Left cardiac atrium (tissue), 4 donors: Measurements from ENCODE around the gene CACNA2D1. TPM values are rescaled to one million over a fixed set of nuclear protein-coding genes. Genes with fewer than 3 reads are reported as not detected.
A peak's percentile ranks its signal among the peaks of the same experiment; 100 is the strongest.

Experiments used
- ATAC-seq, 2 donors: fragments of 200-7000 bp; cut with Tn5 transposase; one replicate each; pipeline ENCODE4 v1.9.1; 2020; ENCODE audit warnings: mild to moderate bottlenecking in 2 of 2, moderate library complexity in 2 of 2
- DNase-seq: peaks from one replicate; pipeline ENCODE4 v3.0.0-alpha.2; 2020
- intact Hi-C, 2 donors: fragments of 100-400 bp; cut with DNase I; formaldehyde crosslinking; loops; one replicate each; pipeline versions ENCODE4 v1.14.1 to v1.15.1; 2022 to 2023
- total RNA-seq, 2 donors: library from RNA; stranded (reverse); fragmentation: NEBNext Ultra II Directional; extraction: Animal tissue kit (Norgen Biotek cat#: 25700); gene quantifications; one replicate each; pipeline ENCODE4 v1.2.1, GENCODE V29; 2021
- donor health status: DM: no; HTN: yes; CAD: no.
- donor health status: DM: no; HTN: yes; CAD: no; lungs with severe emphysema.
- donor health status: DM: yes; HTN: yes; CAD: no.
- donor health status: Dilated cardiomyopathy.

The CACNA2D1 gene
- total RNA-seq, 2 donors from 2014 or later, result 29.5 to 39.8 TPM

DNA sequence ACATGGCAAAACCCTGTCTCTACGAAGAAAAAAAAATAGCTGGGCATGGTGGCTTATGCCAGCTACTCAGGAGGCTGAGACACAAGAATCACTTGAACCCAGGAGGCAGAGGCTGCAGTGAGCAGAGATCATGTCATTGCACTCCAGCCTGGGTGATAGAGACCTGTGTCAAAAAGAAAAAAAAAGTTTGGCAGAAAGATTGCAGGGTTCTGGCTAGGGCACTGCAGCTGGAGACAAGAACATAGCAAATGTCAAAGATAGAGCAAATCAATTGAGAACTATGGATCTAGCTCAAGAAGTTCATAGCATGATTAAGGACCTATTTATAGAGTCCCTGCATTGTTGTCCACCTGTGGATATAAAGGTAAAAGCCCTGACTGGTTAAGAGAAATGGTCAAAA, 79.5 kb downstream of the CACNA2D1 start:
- DNase-seq, result no peak
- intact Hi-C loops, result no loop called here
- no peak for ATAC-seq

DNA sequence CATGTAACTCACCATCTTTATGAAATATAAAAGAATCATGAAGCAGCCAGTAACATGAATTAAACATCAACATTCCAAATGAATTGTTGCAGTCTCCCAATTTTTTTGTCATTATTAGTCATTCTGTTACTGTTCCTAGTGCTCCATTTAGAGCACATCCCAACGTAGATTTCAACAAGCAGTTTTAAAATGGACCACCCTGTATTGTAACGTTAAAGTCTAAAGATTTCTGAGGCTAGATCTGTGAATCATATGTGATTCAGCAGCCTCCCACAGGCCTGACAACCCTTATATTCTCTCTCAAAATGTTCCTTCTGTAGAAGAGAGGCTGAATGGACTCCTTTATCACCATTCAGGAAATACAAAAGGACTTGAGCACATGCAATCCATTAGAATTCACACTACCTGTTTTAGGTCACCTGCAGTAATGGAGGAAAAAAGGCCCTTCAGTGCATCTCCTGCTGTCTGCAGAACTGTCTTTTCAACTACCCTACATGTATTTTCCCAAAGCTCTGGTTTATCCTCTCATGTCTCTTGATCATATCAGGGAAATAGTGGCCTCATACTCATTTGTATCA, 81.4 kb downstream of the CACNA2D1 start:
- DNase-seq (no peak), ATAC-seq (peak in 1 of 2 donors; percentile 43)
- intact Hi-C loops, result no loop called here

DNA sequence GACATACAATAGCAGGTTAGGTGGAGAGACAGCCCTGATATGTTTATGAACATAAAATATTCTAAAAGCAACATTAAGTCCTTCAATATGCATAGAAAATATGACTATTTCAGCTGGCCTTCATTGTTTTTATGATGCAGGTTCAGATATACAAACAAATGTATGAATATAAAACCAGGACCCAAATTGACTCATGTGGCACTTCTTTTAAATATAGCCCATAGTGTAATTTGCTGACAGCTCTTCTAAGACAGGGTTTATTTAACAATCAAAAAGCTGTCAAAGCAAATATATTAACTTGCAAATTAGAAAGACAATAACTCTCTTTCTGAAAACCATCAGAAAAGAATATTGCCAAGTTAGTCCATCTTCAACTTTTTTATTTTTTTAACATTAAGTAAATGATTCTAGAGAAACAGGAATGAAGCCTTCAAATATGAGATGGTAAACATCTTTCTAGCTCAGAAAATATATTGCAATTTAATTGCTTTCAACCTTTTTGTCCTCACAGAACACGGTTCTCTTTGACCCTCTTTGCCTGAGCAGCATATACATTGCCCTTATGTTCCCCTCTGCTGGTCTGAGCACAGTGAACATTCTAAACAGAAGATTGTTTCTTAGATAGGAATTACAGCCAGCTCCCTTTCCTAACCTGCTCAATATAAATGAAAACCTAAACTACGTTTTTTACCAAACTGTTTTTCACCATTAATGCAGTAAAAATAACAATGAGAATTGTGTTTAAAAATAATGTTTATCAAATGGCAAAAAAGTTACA, 82.8 kb downstream of the CACNA2D1 start:
- ATAC-seq (no peak), DNase-seq (no peak)
- intact Hi-C loops, result no loop called here

DNA sequence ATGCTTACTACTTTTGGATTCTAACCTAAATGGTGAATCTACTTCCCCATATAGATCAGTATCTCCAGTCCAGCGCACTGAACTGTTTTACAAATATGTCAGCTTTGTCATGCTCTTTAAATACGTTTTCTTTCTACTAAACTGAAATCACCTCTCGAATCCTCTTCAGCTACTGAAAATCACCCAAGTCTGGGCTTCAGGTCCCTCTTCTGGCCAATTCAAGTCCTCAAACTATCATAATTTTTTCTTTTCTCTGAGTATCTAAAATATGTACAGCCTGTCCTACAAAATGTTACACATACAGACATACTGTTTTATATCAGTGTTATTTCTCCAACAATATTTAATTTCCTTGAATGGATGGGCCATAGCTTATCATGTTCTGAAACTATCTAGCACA, 84.2 kb downstream of the CACNA2D1 start:
- no peak for ATAC-seq

DNA sequence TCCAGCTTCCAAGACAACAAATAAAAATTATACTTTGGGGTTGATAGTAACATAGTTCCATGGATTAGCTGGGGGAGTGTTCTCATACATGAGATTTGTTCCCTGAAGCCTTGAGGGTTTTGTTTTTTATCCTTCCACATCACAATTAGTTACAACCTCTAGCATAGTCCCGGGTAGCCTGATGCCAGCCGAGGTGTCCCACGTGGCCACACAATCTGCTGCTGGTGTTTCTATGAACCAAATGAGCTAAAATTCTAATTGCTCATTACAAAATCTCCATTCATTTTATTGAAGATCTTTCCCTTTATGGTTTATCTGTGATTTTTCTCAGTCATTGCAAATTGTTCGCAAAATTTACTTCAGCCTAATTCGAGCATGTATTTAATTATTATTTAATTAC, 84.7 kb downstream of the CACNA2D1 start:
- intact Hi-C loops, result no loop called here
- DNase-seq, result no peak
- ATAC-seq, result no peak

More for the DNA sequence above, 84.2 kb downstream of the CACNA2D1 start:
- intact Hi-C loops, result no loop called here
- DNase-seq, result no peak

DNA sequence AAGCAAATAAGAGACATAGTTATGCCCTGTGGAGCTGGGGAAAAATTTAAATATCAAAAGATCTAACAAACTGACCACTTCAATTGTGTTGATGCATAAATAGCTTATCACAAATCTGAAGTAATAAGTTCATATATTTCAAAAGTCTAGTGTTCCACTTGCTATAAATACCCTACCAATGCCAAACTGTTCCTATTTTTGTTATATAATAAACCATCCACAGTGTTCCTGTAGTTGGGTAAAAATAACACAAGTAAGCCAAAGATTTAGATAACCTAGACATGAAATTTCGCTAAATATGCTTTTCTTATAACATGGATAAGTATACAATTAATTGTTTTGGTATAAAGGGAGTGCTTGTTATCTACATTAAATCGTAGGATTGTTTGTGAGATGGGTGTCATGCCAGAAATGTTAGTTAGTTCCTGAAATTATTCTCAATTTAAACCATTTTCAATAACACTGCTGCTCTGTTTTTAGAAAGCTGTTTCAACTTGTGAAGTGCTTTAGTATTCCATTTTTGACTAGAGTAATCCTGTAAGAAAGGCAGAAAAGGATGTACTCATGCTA, 85.5 kb downstream of the CACNA2D1 start:
- ATAC-seq (no peak), DNase-seq (no peak)
- intact Hi-C loops, result no loop called here

DNA sequence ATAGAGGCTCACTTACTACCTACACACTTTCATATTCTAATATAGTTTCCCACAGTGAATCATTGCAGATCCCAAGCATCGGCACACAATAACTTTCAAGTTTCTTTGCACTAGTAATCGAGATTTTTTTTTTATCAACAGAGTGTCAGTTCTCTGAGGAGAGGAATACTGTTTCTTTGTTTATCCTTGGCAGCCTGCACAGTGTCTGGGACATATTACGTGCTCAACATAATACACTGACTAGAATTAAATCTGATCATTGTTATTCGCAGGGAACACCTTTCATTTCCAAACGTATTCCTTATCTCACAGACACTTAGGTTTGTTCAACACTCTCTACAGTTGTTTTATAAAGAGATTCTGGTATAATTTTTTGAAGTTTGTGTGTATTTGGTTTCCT, 95.3 kb downstream of the CACNA2D1 start:
- ATAC-seq (peak; percentile 23 to 27), DNase-seq (no peak)
- intact Hi-C loops, result no loop called here

DNA sequence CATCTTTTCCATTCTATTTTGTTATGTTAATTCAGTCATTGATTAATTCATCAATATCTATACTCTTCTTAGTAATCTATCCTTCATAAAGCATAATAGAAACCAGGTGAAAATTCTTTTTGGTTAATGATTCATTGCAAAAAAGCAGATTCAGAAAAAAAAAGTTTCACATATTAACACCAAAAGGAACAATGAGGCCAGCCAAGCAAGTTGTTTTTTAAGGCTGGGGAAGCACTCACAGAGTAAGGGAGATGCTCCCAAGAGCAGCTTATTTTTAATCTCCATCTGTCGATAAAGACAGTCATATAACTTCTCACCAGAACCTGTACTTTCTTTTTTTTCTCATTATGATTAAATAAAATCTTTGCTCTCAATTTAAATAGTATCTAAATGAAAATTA, 95.8 kb downstream of the CACNA2D1 start:
- DNase-seq, result no peak
- intact Hi-C loops, result no loop called here
- no peak for ATAC-seq

DNA sequence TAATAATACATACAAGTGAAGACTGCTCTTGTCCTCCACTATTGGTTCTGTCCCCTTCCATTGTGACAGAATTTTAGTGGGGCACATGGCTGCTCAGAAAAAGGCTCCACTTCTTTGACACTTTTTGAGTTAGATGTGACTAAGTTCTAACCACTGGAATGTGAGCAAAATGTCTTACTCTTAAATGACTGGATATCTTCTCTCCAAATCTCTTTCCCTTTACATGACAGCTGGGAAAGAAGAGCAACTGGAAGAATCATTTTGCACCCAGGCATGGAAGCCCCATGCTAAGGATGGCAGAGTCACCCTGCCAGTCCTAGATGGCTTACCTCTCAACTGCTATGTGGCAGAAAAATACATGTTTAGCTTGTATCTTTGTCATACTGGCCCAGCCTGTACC, 97.7 kb downstream of the CACNA2D1 start:
- DNase-seq, result no peak
- no peak for ATAC-seq
- intact Hi-C loops, result no loop called here

DNA sequence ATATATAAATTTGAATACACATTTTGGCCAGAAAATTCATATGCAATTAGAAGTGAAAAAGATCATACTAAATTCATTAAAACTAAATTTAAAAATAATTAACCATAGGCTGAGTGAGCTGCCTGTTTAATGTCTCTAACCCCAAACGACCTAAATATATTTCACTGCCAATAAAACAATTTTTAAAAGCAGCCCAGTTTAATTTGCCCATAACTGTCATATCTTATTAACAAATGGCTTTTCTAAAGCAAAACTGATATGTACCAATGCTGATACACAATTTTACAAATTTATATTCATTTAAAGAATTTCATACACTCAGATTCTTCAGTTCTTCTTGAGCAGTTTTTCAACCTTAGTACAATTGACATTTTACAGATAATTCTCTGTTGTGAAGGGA, 99.9 kb downstream of the CACNA2D1 start:
- DNase-seq, result no peak
- ATAC-seq, result no peak
- intact Hi-C loops, result no loop called here

DNA sequence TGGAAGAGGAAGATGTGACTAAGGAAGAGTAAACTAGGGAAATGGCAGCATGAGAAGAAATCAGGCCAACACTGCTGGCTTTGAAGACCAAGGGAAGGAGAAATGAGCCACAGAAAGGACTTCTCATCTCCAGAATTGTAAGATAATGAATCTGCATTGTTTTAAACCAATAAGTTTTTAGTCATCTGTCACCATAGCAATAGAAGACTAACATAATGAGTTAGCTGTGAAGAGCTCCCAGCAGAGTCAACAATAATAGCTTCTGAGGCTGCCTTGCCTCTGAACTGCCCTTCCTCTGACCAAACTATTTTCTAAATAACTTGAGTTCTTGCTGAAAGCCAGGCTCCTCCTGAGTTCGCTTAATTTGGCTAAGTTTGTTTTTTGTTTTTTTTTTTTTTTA, 103.6 kb downstream of the CACNA2D1 start:
- intact Hi-C loops, result no loop called here
- no peak for ATAC-seq
- DNase-seq, result no peak

DNA sequence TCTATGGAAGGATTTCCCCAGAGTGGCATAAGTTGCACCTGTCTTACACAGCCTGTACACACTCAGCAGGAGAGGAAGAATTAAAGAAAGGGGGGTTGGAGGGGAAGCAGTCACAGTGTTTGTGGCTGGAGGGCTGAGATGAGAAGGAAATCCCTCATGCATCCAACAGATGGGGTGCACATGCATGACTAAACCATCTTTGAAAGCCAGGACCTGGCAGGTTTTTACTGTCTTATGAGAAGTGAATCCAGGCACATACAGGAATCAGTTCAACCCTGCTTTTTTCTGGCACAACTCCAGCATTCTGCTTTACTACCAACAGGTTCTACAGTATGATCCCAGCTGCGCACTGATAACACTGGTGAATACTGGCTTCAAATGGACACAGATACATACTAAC, 107.7 kb downstream of the CACNA2D1 start:
- ATAC-seq (no peak), DNase-seq (no peak)
- intact Hi-C loops, result no loop called here

DNA sequence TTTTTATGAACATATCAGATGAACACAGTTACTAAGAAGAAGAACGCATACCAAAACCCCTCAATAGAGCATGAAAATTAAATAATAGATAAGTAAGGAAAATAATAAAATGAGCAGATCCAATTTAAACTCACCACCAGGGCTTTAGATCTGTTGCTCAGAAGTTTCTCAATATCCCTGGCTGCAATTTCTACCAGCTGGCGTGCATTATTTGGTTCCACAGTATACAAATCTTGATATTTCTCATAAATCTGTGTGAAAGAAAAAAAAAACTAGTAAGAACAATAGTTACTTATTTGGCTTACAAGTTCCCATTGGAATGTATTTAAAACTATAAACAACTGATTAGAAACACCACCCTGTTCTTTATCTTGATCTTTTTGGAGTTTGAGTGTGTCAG, 108.6 kb downstream of the CACNA2D1 start:
- intact Hi-C loops, result no loop called here
- DNase-seq (no peak), ATAC-seq (no peak)

DNA sequence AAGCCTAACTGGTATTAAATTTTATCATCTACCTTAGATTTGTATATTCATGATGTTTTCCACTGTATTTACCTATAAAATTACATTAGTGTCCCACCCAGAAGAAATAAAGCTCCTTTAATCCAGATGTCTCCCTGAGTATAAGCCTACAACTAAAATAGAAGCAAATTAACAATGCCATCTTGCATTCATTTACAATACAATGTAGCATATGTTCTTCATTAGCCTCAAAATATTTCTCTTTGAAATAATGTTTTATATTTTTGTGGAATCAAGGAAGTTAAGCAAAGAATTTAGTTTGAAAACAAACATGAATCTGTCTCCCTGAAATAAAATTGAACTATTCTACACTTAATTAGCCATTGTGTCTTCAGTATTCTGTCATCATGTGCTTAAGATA, 112.3 kb downstream of the CACNA2D1 start:
- intact Hi-C loops, result no loop called here
- ATAC-seq (no peak), DNase-seq (no peak)

DNA sequence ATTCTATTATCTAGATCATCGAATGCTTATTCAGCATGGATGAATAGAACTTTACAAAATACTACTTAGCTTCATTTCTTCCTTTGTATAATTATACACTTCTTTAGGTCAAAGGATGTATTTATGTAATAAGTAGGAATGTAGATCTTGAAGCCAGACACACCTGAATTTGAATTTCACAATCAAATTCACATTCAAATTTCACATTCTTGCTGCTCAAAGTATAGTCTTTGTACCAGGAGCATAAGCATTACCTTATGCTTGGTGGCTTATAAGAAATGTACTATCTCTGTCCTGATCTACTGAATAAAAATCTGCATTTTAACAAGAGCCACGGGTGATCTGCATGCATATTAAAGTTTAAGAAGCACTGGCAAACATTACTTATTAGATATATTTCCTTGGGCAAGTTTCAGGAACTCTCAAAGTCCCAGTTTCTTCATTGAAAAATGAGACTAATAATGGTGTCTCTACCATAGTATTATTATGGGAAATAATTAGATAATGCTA, 112.8 kb downstream of the CACNA2D1 start:
- no peak for DNase-seq
- no peak for ATAC-seq
- intact Hi-C loops, result no loop called here

DNA sequence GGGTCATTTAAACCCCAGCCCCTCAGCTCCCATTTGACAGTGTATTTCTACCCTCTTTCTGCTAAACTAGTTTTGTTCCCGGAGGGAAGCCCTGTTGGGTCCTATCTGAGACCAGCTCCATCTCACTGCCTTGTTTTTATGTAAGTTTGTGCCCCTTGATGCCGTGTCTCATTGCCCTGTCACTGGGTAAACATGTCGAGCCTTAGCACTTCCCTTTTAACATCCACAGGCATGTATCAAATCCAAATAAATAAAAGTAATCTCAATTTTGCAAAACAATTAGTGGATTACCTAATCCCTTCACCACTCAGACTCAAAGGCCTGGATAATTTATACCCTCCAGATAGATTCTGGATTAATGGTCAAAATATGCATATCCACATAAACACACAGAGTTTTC, 115.7 kb downstream of the CACNA2D1 start:
- DNase-seq (no peak), ATAC-seq (no peak)
- intact Hi-C loops, result no loop called here

DNA sequence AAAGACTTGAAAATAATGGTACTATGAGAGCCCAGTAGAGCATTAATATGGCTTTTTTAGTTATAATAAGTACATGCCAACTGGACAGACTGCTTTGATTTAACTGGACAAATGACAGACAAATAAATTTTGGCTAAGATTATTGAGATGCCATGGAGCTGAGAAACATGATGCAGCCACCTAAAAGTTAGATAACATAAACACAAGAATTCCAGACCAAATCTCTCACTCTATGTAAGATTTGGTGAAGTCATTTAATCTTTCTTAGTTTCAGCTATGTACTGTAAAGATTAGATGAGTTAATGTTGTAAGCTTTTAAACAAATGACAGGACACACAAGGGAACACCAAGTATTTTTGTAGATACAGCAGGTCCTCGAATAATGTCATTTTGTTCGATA, 118.2 kb downstream of the CACNA2D1 start:
- DNase-seq, result no peak
- intact Hi-C loops, result no loop called here
- ATAC-seq, result no peak

DNA sequence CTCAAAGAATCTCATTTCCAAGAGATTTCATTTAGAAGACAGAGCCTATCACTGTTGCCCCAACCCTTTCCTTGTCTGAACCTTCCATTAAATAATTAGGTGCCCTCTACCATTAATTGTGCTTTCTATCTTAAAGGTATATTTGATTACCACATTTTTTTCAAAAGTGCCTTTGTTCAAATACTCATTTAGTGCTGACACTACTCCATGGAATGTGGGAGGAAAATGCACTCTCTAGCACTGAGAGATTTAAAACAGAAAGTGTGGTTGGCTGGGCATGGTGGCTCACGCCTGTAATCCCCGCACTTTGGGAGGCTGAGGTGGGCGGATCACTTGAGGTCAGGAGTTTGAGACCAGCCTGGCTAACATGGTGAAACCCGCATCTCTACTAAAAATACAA, 119.8 kb downstream of the CACNA2D1 start:
- intact Hi-C loops, result no loop called here
- DNase-seq, result no peak
- ATAC-seq, result no peak

DNA sequence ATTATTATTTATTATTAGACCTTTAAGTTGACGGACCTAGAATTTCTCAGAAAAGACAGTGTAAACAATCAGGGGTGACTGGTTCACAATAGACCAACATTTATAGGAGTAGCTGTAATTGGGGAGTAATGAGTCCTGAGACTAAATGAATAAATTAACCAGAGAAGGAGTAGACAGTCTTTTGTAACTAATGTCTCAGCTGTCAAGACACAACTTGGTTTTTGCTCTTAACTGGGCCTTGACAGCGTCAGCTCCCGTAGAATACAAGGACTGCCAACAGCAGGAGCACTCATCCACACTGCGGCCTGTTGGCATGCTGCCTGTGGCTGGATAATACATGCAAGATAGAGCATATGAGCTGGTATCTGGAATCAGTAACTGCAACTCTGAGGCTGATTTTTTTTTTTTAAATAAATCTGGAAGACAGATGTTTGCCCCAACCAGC, 123.9 kb downstream of the CACNA2D1 start:
- ATAC-seq (peak; percentile 97 to 98), DNase-seq (peak; percentile 93)
- intact Hi-C loops, result no loop called here

DNA sequence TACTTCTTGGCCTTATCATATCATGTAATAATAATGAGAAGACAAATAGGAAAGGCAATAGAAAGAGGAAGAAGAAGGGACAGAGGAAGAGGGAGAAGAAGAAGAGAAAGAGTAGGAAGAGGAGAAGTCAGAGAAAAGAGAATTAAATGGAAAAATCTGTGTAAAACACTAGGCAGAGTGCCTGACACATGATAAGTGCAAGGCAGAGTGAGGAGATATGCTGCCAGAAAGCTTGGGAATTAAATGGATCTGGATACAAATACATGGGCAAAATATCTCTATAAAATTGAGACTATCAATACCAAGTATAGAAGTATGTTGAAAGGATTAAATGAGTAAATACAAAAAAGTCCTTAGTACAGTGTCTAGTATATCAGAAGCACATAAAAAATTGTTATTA, 124.8 kb downstream of the CACNA2D1 start:
- ATAC-seq, result no peak
- intact Hi-C loops, result no loop called here
- DNase-seq, result no peak

DNA sequence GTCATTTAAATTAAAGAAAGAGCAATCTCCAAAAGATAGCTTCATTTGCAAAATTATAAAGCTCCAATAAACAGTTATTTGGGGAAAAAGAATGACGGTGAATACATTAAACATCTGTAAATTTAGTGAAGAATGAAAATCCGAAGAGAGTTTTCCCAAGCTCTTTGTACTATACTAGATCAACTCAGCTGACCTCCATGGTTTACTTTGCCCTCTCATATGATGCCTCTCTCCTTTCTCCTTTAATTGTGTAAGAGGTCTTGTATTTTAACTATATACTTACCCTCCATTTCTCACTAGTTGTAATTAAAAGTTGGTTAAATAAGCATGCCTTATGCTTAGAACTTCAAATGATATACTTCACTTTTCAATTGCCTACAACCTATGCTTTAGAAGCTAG, 125.8 kb downstream of the CACNA2D1 start:
- intact Hi-C loops, result no loop called here
- DNase-seq, result no peak
- no peak for ATAC-seq
